ENCODE data around the gene OSTF1.

OSTF1 gene

DNA sequence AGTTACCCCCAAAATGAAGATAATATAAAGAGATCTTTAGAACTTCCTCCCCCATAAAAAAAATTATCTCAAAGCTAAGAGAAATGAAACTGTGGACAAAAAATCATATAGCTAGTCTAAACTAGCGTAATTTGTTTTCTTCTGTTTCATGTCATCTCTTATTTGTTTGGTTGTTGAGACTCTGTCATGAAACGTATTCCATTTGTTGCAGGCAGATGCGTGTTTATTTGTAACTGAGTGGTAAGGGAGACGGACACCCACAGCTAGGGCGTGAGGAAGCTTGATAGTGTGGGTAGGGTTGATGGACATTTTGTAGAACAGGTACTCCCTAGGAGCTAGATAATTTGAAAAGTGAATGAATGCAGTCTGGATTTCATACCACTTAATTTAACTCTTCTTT lies 41.9 kb downstream of the OSTF1 start:
- ATAC-seq = no peak
- no peak for TF ChIP-seq TOX (CRISPR knock-in tag; IDR thresholded peaks at IDR 0.05; ENCODE audit: borderline replicate concordance)
- TF ChIP-seq ZNF565 (CRISPR knock-in tag; conservative IDR thresholded peaks at IDR 0.05; ENCODE audit: low read depth) = no peak
- TF ChIP-seq, protein P1, sequence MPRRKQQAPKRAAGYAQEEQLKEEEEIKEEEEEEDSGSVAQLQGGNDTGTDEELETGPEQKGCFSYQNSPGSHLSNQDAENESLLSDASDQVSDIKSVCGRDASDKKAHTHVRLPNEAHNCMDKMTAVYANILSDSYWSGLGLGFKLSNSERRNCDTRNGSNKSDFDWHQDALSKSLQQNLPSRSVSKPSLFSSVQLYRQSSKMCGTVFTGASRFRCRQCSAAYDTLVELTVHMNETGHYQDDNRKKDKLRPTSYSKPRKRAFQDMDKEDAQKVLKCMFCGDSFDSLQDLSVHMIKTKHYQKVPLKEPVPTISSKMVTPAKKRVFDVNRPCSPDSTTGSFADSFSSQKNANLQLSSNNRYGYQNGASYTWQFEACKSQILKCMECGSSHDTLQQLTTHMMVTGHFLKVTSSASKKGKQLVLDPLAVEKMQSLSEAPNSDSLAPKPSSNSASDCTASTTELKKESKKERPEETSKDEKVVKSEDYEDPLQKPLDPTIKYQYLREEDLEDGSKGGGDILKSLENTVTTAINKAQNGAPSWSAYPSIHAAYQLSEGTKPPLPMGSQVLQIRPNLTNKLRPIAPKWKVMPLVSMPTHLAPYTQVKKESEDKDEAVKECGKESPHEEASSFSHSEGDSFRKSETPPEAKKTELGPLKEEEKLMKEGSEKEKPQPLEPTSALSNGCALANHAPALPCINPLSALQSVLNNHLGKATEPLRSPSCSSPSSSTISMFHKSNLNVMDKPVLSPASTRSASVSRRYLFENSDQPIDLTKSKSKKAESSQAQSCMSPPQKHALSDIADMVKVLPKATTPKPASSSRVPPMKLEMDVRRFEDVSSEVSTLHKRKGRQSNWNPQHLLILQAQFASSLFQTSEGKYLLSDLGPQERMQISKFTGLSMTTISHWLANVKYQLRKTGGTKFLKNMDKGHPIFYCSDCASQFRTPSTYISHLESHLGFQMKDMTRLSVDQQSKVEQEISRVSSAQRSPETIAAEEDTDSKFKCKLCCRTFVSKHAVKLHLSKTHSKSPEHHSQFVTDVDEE (CRISPR knock-in tag; IDR thresholded peaks at IDR 0.05) = no peak
- TF ChIP-seq RARB (CRISPR knock-in tag; IDR thresholded peaks at IDR 0.05) = no peak
- TF ChIP-seq PPARA (CRISPR knock-in tag; IDR thresholded peaks at IDR 0.05; ENCODE audit: borderline replicate concordance) = no peak

- ATAC-seq = peak; percentile 68
- TF ChIP-seq ZNF565 (CRISPR knock-in tag; conservative IDR thresholded peaks at IDR 0.05; ENCODE audit: low read depth) (no peak), ZC3H10 (CRISPR knock-in tag; IDR thresholded peaks at IDR 0.05) (no peak), ZNF8 (CRISPR knock-in tag; IDR thresholded peaks at IDR 0.05) (no peak), BACH2 (CRISPR knock-in tag; IDR thresholded peaks at IDR 0.05; ENCODE audit: borderline replicate concordance) (no peak), ZNF70 (CRISPR knock-in tag; IDR thresholded peaks at IDR 0.05) (no peak), ESRRG (CRISPR knock-in tag; IDR thresholded peaks at IDR 0.05) (no peak), ARNTL (CRISPR knock-in tag; IDR thresholded peaks at IDR 0.05; ENCODE audit: borderline replicate concordance, low read depth) (no peak)
These were observed 42.4 kb downstream of the OSTF1 start for GRCh38 chr9:75130621-75131230.

- TF ChIP-seq GLIS3 (CRISPR knock-in tag; IDR thresholded peaks at IDR 0.05) = no peak
- no peak for TF ChIP-seq ZNF565 (CRISPR knock-in tag; conservative IDR thresholded peaks at IDR 0.05; ENCODE audit: low read depth)
- no peak for TF ChIP-seq ZFP3 (CRISPR knock-in tag; IDR thresholded peaks at IDR 0.05)
- no peak for TF ChIP-seq ZNF70 (CRISPR knock-in tag; IDR thresholded peaks at IDR 0.05)
- no peak for TF ChIP-seq BACH2 (CRISPR knock-in tag; IDR thresholded peaks at IDR 0.05; ENCODE audit: borderline replicate concordance)
- TF ChIP-seq, protein P1 (CRISPR knock-in tag; IDR thresholded peaks at IDR 0.05) = no peak
- no peak for TF ChIP-seq ESRRG (CRISPR knock-in tag; IDR thresholded peaks at IDR 0.05)
- TF ChIP-seq PPARA (CRISPR knock-in tag; IDR thresholded peaks at IDR 0.05; ENCODE audit: borderline replicate concordance) = no peak
- TF ChIP-seq TOX (CRISPR knock-in tag; IDR thresholded peaks at IDR 0.05; ENCODE audit: borderline replicate concordance) = no peak
- TF ChIP-seq ZFP30 (CRISPR knock-in tag; IDR thresholded peaks at IDR 0.05) = no peak
- no peak for TF ChIP-seq TCF4 (CRISPR knock-in tag; IDR thresholded peaks at IDR 0.05; ENCODE audit: borderline replicate concordance)
- TF ChIP-seq ARNTL (CRISPR knock-in tag; IDR thresholded peaks at IDR 0.05; ENCODE audit: borderline replicate concordance, low read depth) = no peak
- no peak for TF ChIP-seq ISL1 (CRISPR knock-in tag; IDR thresholded peaks at IDR 0.05)
- TF ChIP-seq CSRNP3 (CRISPR knock-in tag; IDR thresholded peaks at IDR 0.05) = no peak
- no peak for TF ChIP-seq OSR1 (CRISPR knock-in tag; IDR thresholded peaks at IDR 0.05)
- TF ChIP-seq CSDC2 (CRISPR knock-in tag; IDR thresholded peaks at IDR 0.05) = no peak
- TF ChIP-seq, protein P2, sequence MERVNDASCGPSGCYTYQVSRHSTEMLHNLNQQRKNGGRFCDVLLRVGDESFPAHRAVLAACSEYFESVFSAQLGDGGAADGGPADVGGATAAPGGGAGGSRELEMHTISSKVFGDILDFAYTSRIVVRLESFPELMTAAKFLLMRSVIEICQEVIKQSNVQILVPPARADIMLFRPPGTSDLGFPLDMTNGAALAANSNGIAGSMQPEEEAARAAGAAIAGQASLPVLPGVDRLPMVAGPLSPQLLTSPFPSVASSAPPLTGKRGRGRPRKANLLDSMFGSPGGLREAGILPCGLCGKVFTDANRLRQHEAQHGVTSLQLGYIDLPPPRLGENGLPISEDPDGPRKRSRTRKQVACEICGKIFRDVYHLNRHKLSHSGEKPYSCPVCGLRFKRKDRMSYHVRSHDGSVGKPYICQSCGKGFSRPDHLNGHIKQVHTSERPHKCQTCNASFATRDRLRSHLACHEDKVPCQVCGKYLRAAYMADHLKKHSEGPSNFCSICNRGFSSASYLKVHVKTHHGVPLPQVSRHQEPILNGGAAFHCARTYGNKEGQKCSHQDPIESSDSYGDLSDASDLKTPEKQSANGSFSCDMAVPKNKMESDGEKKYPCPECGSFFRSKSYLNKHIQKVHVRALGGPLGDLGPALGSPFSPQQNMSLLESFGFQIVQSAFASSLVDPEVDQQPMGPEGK (CRISPR knock-in tag; IDR thresholded peaks at IDR 0.05; ENCODE audit: borderline replicate concordance) = no peak
- TF ChIP-seq ZNF8 (CRISPR knock-in tag; IDR thresholded peaks at IDR 0.05) = no peak
- TF ChIP-seq ZC3H10 (CRISPR knock-in tag; IDR thresholded peaks at IDR 0.05) = no peak
- ATAC-seq = no peak
These were observed 43.4 kb downstream of the OSTF1 start for GRCh38 chr9:75131700-75132099.
